ENCODE measurements around the gene PACS1.

- TF ChIP-seq POLR2AphosphoS5 (IDR thresholded peaks at IDR 0.05; ENCODE audit: low read depth, low read length), result no peak
- no peak for TF ChIP-seq POLR2A (IDR thresholded peaks at IDR 0.05; ENCODE audit: low read depth, low read length)
- no peak for TF ChIP-seq TAF1 (IDR thresholded peaks at IDR 0.05; ENCODE audit: low read depth, low read length)
- TF ChIP-seq SPI1 (IDR thresholded peaks at IDR 0.05; ENCODE audit: low read depth, low read length), result no peak
- no peak for TF ChIP-seq PAX5 (IDR thresholded peaks at IDR 0.05; ENCODE audit: insufficient read depth, low read length, severe bottlenecking)
- no peak for TF ChIP-seq POU2F2 (IDR thresholded peaks at IDR 0.05; ENCODE audit: low read depth, low read length)
These were observed 161.5 kb downstream of the PACS1 start for GRCh38 chr11:66231561-66231960.

Data from GM12891 (cell line).